ENCODE data around the gene FBXL13. TPM values are rescaled to one million over a fixed set of nuclear protein-coding genes. Genes with fewer than 3 reads are reported as not detected.
A peak's percentile ranks its signal among the peaks of the same experiment; 100 is the strongest.

FBXL13 gene
- total RNA-seq, 1 donor from 2014 or later, result 0.67 TPM

DNA sequence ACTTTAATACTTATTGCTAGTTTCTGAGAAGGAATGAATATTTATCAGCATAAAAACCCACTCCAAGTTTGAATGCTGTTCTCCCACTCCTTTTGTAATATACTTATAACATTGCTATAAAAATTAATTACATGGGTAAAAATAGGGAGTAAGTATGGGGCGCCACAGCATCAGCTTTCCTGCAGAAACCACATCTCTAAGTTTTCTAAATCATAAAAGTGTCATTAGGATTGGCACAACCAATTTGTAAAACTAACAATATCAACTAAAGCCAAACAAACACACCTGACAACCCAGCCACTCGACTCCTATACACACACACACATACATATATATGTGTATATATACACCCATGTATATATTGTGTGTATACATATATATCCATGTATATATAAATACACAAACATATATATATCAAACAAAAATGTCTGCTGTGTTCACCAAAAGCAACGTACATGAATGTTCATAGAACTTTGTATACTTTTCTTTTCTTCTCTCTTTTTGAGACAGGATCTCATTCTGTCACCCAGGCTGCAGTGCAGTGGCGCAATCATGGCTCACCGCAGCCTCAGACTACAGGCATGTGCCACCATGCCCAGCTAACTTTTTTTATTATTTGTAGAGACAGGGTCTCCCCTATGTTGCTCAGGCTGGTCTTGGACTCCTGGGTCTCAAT, 176.6 kb downstream of the FBXL13 start:
- DNase-seq (ENCODE audit: low read depth), result no peak

DNA sequence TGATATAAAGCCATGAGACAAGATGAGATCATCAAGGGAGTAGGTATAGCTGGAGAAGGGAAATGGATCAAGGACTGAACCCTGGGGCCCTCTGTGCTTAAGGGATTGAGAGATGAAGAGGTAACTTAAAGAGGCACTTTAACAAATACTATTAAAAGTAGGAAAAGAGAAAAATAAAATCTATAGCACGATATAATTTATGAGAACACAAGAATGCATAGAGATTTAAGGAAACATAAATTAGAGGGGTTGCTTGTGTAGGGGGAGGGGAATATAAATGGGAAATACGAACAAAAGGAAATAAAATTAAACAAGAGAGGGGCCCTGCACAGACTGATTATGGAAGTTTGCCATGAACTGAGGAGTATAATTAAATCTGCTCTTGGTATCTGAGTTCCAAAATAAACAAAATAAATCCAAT, 177.4 kb downstream of the FBXL13 start:
- no peak for DNase-seq (ENCODE audit: low read depth)

DNA sequence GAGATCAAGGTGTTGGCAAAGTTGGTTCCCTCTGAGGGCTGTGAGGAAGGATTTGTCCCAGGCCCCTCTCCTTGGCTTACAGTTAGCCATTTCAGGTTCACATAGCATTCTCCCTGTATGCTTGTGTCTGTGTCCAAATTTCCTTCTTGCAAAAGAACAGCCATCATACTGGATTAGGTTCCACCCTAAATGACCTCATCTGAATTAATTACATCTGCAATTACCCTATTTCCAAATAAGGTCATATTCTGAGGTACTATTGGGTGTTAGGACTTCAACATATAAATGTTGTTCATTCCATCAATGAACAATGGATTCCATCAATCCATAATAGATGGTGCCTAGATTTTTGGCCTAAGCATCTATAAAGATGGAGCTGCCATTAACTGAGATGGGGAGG, 178.0 kb downstream of the FBXL13 start:
- DNase-seq (ENCODE audit: low read depth), result no peak

DNA sequence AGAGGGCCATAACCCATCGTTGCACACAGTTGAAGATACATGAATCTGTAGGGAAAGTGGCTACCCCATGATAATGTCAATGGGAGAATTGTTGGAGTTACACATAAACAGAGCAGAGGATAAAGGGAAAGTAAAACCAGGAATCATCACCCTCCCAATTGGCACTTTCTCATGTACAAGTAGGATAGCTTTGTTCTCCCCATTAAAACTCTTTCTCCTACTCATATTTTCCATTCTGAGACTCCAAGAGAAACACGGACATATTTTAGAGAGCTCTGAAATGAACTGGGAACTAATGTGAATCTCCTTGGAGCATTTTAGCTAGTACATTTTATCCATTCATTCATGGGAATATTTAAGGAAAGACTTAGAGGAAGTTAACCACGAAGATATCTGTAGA, 179.0 kb downstream of the FBXL13 start:
- DNase-seq (ENCODE audit: low read depth), result no peak

DNA sequence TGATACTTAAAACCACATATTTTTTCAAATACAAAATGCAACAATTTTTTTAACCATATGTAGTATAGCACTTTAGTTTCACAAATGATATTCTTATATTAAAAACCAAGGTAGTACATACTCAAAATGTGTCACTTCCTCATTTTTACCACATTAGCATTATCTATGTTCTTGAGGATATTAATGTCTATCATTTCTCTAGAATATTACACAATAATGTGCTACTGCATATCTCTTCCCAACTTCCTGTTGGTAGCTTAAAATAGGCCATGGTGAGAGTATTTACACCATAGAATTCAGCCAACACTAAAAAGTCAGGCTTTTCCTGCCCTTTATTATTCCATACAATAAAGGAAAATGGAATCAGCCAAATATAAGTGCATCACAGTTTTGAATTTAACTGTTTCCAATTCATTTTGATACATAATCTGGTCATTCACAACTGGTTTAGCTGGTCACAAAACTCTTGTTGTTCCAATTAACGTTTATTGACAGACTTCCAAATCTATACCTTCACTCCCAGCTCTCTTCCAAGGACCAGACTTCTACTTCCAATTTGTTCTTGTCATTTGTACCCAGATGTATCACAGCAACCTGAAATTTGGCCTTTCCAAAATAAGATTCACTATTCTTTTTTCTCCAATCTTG, 181.8 kb downstream of the FBXL13 start:
- no peak for DNase-seq (ENCODE audit: low read depth)

DNA sequence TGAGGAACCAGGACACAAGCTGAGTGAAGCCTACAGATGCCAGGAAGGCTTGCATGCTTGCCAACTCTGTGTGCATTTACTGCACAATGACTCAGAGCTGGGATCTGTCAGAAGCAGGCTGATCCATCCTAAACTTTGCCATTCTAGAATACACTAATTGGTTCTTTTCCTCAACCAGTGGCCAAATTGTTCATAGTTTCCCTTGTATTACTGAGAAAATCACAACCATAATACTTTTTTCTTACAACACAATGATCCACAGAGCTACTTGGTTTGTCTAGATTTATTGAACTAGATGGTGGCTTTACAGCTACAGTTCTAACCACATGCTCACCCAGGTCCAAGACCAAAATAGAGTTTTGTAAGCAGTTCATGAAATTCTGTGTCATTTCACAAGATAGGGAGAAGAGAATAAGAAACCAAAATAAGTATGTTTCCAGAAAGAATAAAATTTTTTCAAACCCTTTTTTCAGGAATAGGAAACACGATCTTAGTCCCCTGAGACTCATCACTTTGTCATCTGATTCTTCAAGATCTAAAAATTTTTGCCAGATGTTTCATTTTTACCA, 182.8 kb downstream of the FBXL13 start:
- DNase-seq (ENCODE audit: low read depth), result peak; percentile 88

DNA sequence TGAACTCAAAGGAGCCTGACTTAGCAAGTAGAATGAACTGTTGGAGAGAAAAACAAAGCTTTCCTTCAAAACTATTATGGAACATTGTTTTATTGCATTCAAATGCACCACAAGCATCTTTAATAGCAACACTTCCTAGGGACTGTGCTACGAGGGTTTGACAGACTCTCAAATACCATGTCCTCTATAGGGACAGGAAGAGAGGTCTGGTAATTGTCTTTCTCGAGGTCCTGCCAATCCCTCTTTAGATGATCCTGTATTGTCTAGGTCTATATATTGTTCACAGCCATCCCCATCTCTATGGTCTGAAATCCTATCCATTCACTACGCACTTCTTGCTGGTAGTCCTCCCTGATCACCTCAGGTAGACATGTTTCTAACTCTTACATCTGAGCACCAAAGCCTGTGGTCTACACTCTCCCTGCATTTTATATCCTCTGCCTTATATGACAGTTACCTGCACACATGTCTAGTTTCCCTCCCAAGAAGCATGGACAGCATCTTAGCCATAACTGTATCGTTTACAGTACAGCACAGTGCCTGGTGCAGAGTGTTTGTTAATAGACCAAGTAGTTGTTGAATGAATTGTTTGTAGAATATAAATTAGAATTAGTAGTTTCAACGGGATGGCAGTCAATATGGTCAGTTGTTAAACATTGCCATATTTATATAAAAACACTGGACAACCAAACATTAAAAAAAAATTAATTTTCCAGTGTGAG, 183.5 kb downstream of the FBXL13 start:
- DNase-seq (ENCODE audit: low read depth), result no peak

DNA sequence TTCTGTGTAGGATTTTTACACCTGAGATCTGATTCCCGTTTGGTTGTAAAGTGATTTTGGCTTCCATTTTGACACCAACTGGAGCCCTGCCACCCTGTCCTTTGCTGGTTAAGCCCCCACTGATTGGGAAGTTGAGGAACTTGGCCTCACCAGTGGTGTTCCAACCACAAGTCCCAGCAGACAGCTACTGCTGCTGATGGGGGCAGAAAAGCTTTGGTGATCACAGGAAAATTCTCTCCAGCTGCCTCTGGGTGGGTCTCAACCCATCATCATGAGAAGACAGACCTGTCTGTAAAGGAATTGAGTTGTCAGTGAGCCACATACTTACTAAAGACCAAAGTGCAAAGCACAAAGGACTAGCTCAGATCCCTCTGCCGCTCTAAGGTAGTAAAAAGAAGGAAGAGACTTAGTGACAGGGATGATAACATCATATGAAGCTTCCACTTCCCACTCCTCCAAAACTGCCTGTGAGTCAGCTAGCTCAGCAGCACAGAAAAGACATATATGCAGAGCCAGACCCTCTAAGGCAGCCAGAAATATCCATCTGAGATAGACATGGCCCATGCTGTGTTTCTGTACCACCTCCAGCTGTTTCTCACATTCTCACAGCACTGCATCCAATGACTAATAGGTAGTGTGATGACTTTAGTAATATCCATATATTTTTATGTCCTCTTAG, 184.2 kb downstream of the FBXL13 start:
- DNase-seq (ENCODE audit: low read depth), result peak; percentile 47

DNA sequence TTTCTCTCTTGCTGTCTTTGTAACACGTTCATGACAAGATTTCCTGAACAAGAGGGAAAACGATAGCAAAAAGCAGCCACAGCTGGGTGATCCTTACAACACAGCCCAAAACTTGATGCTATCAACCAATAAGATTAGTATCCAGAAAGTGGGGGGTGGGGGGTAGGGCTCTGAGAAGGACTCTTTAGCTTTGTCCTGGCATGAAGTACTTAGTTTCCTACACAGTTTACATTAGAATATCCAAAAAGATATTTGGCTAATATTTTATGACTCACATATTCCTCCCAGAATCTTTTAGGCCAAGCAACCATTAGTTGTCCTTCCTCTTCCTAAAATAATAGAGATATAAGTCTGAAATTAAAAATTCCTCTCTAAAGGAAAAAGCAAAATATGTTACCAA, 184.7 kb downstream of the FBXL13 start:
- DNase-seq (ENCODE audit: low read depth), result no peak

DNA sequence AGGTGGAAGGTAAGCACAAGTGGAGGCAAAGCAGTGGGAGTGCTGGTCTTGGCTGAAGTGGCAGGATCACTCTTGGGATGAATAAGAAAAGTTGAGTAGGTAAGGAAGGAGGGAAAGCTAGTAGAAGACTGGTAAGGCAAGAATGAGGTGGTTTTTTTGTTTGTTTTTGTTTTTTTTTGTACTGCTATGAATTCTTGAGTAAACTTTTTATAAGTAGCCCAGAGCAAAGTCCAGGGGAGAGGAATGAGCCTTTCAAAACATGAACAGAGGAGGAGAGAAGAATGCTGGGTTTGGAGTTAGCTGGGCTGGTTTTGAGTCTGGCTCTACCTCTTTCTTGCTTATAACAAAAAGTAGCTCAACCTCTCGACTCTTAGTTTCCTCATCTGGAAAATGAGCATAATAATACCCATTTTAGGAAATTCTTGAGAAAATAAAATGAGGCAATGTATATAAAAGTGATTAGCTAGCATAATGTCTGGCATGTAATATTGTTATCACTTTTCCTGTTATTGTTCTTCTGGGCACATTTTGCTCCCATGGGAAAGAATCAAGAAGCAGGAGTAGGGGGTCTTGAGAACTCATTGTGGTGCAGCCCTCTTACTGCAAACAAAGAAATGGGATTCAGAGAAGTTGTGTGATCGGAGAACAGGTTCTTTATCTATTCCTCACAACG, 185.9 kb downstream of the FBXL13 start:
- no peak for DNase-seq (ENCODE audit: low read depth)

DNA sequence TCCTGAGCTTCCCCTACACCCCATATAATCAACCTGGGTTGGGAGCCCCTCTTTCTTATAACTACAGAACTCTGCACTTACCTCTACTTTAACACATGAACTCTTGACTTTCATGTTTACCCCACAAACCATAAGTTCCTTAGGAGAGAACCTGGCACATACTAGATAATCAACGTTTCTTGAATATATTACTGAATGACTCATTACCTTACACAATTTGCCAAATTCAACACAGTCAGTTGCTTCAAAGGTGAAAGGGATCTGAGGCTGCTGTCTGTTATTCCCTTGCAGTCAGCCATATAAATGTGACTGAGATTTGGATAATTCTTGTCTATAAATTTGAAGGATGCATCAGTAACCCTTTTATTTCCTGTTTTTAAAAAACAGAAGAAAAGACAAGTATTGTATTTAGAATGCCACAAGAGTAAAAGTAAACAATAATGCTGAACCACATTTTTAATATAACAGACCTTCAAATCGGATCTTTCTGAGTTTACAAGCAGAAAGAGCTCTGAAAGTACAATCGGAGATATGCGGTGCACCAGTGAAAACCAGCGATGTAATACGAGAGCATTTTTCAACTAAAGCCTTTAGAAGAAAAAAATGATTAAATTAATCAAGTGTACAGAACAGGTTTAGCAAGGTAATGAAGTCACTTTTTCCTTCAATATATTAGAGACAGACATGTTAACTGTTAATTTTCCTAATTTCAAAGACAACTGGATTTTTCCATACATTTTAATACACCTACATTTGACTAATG, 191.3 kb downstream of the FBXL13 start:
- DNase-seq (ENCODE audit: low read depth), result no peak

DNA sequence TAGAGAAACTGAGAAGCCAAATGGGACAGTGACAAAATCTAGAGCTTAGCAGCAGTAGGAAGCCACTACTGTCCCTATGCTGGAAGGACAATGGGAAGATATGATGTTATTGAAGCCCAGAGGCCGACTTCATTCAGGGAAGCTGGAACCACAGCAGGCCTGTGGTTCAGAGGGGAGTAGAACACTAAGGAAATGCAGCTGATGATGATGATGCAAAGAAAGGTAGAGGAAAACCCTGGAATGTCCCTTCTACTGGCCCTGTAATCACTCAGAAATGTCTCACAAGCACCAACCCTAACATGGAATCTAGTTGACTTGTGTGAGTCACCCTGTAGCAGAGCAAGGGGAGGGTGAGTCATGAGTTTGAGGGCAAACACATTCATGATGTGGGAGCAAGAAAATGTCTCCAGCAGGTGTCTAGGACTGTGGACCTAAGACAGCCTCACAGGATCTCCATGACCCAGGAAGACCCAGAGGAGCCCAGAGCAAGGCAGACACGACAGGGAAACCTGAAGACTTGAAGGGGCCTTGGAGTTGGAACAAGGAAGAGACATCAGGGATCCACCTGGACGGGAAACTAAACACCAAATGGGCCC, 198.8 kb downstream of the FBXL13 start:
- peak; percentile 100 for DNase-seq (ENCODE audit: low read depth)

DNA sequence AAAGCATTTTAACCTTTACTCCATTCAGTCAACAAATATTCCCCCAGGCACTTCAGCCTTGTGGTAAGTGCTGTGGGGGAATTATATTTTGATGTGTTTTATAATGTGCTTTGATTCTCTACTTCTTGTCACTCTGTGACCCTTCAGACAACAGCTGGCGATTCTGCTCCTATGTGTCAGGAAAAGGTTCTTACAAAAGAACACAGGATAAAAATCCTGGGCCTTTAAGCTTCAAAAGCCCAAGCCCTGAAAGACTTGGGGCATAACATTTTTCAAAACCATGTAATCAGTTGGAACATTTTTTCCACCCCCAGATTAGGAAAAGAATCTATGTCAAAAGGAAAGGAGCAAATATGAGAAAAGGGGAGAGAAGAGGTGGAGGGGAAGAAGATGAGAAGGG, 199.6 kb downstream of the FBXL13 start:
- DNase-seq (ENCODE audit: low read depth), result peak; percentile 88

DNA sequence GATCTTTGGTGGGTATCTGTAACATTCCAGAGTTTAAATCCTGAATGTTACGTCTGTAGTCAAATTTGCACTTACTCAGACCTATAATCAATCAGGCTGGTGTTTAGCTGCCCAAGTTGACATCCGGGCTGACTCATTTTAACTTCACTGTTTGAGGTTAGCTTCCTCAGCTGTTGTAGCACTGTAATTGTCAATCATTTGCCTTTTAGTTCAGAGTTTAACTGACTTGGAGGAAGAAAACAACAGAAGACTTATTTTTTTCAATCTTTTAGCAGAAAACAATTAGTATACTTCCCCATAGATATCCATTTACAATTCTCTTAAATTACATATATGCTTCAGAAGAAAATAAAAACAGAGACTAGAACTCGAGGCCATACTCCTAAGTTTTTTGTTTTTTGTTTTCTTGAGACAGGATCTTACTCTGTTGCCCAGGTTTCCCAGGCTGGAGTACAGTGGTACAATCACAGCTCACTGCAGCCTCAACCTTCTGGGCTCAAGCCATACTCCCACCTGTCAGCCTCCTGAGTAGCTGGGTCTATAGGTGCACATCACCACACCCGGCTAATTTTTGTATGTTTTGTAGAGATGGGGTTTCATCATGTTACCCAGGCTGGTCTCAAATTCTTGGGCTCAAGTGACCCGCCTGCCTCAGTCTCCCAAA, 200.3 kb downstream of the FBXL13 start:
- peak; percentile 98 for DNase-seq (ENCODE audit: low read depth)

DNA sequence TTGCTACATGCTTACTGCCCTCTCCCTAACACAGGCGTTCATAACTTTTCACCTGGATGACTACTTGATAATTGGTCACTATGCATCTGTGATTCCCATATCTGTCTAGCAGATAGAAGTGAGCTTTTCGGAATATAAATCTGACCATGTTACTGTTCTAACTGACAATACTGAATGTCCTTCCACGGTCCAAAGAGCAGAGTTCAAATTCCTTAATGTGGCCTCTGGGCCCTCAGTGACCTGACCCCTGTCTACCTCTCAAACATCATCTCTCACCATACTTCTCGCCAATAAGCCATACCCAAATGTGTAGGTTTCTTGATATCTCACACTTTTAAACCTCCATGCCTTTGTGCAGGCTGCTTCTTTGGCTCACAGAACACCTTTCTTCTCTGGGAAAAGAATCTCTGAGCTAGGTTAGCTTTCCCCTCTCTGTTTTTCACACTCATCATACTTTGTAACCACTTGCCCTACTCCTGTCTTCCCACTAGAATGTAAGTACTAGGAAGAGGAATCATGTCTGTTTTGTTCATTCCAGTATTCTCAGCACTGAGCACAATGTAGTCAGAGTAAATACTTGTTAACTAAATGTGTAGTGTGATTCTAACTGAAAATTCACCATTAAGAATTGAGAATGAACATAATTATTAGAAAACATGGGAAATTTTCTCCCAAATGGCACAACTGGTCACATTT, 201.0 kb downstream of the FBXL13 start:
- DNase-seq (ENCODE audit: low read depth), result no peak

DNA sequence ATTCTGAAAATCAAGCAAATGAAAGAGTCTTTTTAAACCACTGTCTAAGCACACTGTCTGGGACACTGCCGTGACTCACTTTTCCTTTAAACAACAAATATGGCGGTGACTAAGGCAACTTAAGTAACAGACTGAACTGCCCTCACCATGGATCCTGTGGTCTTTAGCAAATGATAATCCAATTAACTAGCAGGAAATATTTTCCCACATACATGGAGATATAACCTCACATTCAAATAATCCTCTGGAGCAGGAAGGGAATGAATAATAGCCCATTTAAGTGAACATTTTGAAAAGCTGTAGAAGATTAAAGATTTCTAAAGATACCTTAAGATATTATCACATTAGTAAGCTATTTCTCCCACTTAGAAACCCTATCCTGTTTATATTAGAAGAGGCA, 202.1 kb downstream of the FBXL13 start:
- DNase-seq (ENCODE audit: low read depth), result peak; percentile 68

DNA sequence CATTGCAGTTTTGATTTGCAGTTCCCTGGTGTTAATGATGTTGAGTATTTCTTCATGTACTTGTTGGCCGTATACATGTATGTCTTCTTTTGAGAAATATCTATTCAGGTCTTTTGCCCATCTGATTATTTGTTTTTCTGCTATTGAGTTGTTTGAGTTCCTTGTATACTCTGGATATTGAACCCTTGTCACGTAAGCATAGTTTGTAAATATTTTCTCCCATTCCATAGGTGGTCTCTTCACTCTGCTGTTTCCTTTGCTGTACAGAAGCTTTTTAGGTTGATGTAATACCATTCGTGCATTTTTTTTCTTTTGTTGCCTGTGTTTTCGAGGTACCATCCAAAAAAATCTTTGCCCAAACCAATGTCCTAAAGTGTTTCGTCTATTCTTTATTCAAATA, 205.4 kb downstream of the FBXL13 start:
- no peak for DNase-seq (ENCODE audit: low read depth)

DNA sequence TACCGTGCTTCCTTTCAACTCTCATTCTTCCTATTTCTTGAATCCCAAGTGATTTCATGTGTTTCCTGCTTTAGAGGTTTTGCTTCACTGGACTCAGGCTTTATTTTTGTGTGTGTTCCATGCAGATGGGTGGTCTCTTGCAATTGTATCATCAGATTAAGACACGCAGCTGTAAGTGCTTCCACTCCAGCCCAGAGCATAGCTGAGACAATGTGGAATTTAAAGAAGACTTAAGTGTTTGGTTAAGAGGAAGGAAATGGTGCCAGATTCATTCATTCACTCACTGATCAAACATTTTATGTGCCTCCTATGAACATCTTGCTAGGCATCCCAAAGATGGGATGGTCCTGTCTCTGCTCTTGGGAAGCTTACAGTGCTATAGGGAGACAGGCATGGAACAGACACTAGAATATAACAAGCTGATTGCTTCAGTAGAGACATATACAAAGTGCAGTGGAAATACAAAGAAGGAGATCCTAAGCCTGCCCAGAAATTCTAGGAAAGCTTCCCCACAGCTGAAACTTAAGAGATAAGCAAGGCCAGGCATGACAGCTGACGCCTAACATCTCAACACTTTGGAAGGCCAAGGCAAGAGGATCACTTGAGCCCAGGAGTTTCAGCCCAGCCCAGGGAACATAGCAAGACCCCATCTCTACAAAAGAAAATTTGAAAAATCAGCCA, 207.9 kb downstream of the FBXL13 start:
- DNase-seq (ENCODE audit: low read depth), result no peak

All from myocyte (in vitro differentiated cells).